GF-D8 (cell line): ENCODE measurements around the gene ZFP57.

ENCODE experiments used
- DNase-seq: peaks from one replicate; lab custom pipeline; 2025; lab: John Stamatoyannopoulos, UW

Gene ZFP57

GRCh38 chr6:29655658-29656057, 25.3 kb downstream of the ZFP57 start:
- DNase-seq = no peak

- no peak for DNase-seq
These were observed 27.4 kb downstream of the ZFP57 start for GRCh38 chr6:29653452-29654038.

- no peak for DNase-seq
These were observed 28.8 kb downstream of the ZFP57 start for GRCh38 chr6:29652198-29652584.

GRCh38 chr6:29651413-29652197, 29.3 kb downstream of the ZFP57 start:
- DNase-seq = no peak

- peak; percentile 63 for DNase-seq
These were observed 31.0 kb downstream of the ZFP57 start for GRCh38 chr6:29649701-29650673.

- DNase-seq = no peak
These were observed 32.9 kb downstream of the ZFP57 start for GRCh38 chr6:29647927-29648642.

GRCh38 chr6:29641430-29642148, 39.4 kb downstream of the ZFP57 start:
- DNase-seq = no peak

GRCh38 chr6:29637247-29637646, 43.7 kb downstream of the ZFP57 start:
- no peak for DNase-seq

GRCh38 chr6:29633534-29633905, 47.4 kb downstream of the ZFP57 start:
- no peak for DNase-seq

GRCh38 chr6:29632789-29633533, 48.0 kb downstream of the ZFP57 start, which contains the start of gene GABBR1:
GABBR1 (minus strand) TSS chr6:29633183; CDS start chr6:29632385, 798 bp downstream.
- no peak for DNase-seq

- DNase-seq = no peak
These were observed 48.9 kb downstream of the ZFP57 start for GRCh38 chr6:29631860-29632731.

GRCh38 chr6:29631209-29631810, 49.6 kb downstream of the ZFP57 start:
- no peak for DNase-seq

- no peak for DNase-seq
These were observed 50.6 kb downstream of the ZFP57 start for GRCh38 chr6:29630315-29630714.

GRCh38 chr6:29629571-29629970, 51.4 kb downstream of the ZFP57 start:
- DNase-seq = no peak

- no peak for DNase-seq
These were observed 52.3 kb downstream of the ZFP57 start for GRCh38 chr6:29628419-29629281.

- DNase-seq = no peak
These were observed 53.1 kb downstream of the ZFP57 start for GRCh38 chr6:29627755-29628418.

- DNase-seq = no peak
These were observed 53.8 kb downstream of the ZFP57 start for GRCh38 chr6:29626948-29627754.
